NOMO-1 (cell line): ENCODE results near the gene CDHR3.
A peak's percentile ranks its signal among the peaks of the same experiment; 100 is the strongest.

Experiments used
- DNase-seq, 2 experiments: peaks; one replicate each; lab custom pipeline; 2025; ENCODE audit not compliant: unreplicated experiment in 2 of 2; lab: John Stamatoyannopoulos, UW

CDHR3 gene

GRCh38 chr7:106062006-106062405 is 98.9 kb downstream of the CDHR3 start:
- DNase-seq, result no peak

GRCh38 chr7:106062521-106062931 is 99.5 kb downstream of the CDHR3 start:
- DNase-seq, result no peak

- no peak for DNase-seq
Measured at GRCh38 chr7:106063024-106063423, 100.0 kb downstream of the CDHR3 start.

DNA sequence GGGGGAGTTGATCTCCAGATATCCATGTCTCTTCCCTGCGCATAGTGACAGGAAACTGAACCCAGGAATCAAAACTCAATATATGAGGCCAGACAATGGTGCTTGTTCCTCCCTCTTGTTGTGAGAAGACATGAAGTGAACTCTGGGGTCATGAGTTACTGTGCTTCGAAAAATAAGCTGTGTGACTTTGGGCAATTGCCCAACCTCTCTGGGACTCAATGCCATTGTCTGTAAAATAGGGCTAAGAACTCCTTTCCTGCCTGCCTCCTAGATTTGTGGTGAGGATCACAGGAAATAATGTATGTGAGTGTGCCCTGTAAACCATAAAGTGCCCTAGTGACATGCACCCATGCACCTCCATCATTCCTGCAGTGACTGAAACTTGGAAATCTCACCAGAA is 100.6 kb downstream of the CDHR3 start:
- DNase-seq, result no peak

DNA sequence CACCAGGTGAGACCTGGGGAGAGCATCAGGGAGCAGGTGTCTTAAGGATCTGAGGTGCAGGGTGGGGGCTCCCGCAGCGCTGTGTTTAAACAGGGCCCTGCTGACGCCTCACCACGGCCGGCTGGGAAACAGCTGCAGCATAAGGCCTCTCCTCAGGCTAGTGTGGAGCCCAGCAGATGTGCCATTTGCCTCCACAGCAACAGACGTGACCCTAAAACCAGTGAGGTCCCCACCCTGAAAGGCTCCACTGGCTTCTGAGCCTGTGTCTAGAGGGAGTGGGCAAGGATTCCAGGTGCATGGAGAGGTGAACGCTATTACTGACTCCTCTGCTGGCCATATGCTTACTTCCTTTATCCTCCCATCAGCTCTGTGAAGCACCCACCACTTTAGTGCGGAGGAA is 101.3 kb downstream of the CDHR3 start:
- DNase-seq, result no peak

GRCh38 chr7:106064771-106065574 is 101.9 kb downstream of the CDHR3 start:
- DNase-seq, result no peak

DNA sequence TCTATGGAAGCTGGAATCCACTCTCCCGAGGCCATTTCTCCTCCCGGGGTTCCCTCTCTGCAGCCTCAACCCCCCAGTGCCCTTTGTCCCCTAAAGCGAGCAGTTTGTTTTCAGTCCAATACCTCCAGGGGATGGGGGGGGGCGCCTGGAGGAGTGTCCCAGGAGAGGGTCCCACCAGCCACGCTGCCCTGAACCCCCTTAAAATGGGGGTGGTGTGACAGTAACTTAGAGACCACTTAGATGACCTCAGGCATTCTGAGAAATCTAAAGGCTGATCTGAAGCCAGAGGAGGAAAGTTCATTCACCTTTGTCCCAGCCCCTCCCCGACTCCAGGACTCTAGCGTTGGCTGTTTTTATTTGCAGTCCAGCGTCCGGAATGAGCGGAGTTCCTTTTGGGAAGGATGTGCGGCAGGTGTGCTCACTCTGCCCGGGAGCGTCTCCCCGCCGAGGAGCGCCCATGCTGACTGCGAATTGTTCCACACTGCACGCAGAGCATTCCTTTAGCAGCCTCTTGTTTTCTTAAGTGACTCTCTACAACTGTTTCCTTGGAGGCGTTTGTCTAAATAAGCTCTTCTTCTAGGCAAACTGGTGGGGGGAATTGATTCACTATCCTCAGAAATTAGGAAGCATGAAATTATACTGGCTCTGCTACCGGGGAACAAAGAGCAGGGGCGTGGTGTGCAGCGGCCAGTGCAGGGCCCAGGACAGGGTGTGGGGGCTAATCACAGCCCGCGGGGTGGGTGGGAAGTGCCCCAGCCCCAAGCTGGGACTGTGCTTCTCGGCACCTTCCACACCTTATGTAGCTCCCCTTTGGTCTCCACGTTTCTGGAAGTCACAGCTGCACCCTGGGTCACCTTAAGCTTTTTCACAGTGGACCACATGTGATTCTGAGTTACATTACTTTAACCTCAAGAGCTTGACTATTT is 102.8 kb downstream of the CDHR3 start:
- no peak for DNase-seq

- DNase-seq, result no peak
Measured at GRCh38 chr7:106067678-106068077, 104.6 kb downstream of the CDHR3 start.

DNA sequence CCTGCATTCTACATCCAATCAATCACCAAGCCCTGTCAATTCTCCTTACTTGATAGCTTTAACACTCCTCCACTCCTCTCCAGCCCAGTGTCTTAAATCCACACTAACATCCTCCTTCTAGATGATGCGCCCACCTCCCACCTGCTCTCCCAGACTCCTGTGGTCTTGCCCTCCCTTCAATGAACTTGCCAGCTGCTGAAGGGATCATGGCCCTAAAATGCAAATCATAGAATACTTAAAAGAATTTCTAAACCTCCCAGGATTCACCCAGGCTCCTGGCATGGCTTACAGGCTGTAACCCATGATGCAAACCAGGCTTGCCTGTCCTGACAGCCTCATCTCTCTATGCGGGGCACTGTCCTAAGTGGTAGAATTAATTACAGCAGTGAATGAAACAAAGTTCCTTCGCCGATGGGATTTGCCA is 105.5 kb downstream of the CDHR3 start:
- no peak for DNase-seq

GRCh38 chr7:106068986-106069385 is 105.9 kb downstream of the CDHR3 start:
- no peak for DNase-seq

DNA sequence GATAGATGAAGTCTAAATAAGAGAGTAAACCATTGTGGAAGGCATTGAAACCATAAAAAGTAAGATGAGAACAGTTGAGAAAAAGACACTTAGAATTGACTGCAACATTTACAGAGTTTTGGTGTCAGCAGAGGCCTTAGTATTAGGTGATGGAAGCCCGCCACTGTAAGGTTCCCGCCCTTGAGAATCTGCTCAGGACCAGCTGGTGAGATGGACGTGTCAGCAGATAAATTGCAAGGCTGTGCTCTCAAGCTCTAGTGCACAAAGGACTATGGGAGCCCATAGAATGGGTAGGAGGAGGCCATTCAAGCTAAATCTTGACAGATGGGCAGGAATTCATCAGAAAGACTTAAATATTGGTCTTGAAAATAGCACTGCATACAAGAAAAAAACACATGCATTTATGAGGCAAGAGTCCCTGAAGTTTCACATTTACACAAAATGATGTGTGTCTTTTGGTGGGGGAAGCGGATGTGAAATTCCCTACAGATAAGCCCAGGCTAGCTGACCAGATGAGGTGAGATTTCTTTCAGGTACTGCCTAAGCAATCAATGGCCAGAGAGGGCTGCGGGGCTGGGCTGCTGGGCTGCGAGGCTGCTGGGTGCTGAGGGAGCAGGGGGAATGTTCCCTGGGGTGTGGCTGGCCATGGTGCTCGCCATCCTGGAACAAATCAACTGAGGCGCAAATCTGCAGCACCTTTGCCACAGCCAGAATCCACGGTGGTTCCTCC is 106.6 kb downstream of the CDHR3 start:
- DNase-seq, result no peak

- DNase-seq, result no peak
Measured at GRCh38 chr7:106070201-106070551, 107.1 kb downstream of the CDHR3 start.

DNA sequence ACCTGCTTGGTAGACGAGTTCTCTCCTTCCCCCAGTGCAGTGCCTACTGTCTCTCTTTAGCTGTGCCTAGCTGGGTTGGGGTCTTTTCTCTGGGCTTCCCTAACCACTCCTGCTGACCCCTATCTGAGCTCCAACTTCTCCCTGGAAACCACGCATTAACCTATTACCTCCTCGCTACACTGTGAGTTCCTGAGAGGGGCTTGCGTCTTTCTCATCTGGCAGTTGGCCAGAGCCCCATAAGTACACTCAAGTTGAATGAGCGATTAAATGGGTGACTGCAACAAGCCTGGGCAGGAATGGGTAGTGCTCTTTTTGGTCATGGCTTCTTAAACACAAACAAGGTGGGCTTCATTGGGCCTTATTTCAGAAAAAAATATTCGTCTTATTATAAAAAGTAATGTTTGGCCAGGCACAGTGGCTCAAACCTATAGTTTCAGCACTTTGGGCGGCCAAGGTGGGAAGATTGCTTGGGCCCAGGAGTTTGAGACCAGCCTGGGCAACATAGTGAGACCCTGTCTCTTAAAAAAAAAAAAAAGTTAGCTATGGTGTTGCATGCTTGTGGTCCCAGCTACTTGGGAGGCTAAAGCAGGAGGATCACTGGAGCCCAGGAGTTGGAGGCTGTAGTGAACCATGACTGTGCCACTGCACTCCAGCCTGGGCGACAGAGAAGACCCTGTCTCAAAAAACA is 107.6 kb downstream of the CDHR3 start:
- DNase-seq, result no peak

- peak; percentile 51 to 53 for DNase-seq
Measured at GRCh38 chr7:106071356-106071998, 108.4 kb downstream of the CDHR3 start.

GRCh38 chr7:106071999-106072714 is 109.1 kb downstream of the CDHR3 start:
- no peak for DNase-seq

DNA sequence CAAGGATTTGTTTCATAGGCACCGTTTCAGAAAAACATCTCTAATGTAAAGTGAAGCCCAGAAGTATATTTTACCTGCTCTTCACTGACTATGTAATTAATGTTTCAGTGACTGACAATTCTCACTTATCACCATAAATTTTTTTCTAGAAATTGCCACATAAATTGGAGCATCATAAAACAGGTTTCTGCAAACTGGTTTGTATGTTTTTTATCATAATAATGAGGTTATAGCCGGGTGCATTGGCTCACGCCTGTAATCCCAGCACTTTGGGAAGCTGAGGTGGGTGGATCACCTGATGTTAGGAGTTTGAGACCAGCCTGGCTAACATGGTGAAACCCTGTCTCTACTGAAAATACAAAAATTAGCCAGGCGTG is 109.6 kb downstream of the CDHR3 start:
- DNase-seq, result no peak

DNA sequence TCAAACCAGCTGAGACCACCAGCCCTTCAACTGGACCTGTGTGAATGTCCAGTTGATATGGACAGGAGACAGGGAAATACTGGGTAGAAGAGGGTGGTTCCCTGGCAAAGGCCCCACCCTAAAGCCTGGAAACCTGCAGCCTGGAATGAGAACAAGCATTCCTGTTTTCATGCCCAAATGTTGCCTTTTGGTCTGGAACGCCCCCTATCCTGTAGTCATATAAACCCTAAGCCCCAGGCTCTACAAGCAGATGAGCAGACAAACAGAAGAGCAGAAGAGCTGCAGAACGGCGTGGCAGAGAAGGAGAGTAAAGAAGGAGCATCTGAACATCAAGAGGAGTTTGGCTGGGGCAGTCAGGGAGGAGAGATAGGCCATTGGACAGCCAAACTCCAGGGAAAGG is 110.6 kb downstream of the CDHR3 start:
- no peak for DNase-seq

DNA sequence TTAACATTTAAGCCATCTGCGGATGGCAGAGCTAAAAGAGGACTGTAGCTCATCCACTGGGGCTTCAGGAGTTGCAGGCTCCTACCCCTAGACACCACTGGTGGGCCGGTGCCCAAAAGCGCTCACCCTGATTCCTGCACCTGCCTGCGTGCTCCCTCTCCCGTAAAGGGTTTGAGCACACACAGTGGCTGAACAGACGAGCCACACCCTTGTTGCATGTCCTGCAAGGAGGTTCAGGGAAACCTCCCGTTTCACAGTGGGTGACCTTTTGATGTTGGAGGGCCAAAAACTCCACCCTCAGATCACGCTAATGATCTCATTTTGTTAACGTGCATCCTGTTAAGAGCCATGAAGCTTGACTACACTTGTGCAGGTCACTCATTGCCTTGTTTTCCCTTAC is 111.2 kb downstream of the CDHR3 start:
- no peak for DNase-seq

- no peak for DNase-seq
Measured at GRCh38 chr7:106075937-106076336, 112.9 kb downstream of the CDHR3 start.

GRCh38 chr7:106076537-106076936 is 113.5 kb downstream of the CDHR3 start:
- no peak for DNase-seq
